ENCODE results near the gene LEP.

GRCh38 chr7:128255271-128255670 is 14.2 kb downstream of the LEP start:
- TF ChIP-seq CTCF (IDR thresholded peaks at IDR 0.05) (no peak), ZFX (IDR thresholded peaks at IDR 0.05; ENCODE audit: borderline replicate concordance) (no peak)
